NCI-H1694 treated with DMSO at 0.1 percent for 48 hours (cell line): ENCODE results near the gene MAP3K13.
A peak's percentile ranks its signal among the peaks of the same experiment; 100 is the strongest.
"Not testable (repeated sequence)": the region's sequence is repeated elsewhere in the genome, so short reads cannot be mapped to it uniquely, and the experiment has no call there.

Experiments
- DNase-seq: peaks from one replicate; lab custom pipeline; 2025; lab: John Stamatoyannopoulos, UW

MAP3K13 gene

DNA sequence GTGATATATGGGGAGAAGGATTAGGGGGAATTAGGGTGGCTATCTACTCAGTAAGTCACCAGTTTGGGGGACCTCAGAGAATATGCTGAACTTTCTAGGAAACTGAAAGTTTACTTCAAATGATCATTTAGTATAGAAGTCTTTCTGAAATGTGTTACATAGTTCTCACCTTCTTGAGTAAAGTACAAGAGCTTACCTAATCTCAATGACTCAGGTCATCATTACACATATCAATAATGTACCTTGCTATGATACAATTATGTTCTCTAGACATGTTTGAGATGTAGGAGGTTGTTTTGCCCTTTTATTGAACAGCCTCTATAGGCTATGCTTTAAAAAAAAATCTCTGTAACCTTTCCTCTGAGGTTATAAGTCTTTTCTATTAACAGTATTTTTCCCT, 85.2 kb downstream of the MAP3K13 start:
- no peak for DNase-seq

DNA sequence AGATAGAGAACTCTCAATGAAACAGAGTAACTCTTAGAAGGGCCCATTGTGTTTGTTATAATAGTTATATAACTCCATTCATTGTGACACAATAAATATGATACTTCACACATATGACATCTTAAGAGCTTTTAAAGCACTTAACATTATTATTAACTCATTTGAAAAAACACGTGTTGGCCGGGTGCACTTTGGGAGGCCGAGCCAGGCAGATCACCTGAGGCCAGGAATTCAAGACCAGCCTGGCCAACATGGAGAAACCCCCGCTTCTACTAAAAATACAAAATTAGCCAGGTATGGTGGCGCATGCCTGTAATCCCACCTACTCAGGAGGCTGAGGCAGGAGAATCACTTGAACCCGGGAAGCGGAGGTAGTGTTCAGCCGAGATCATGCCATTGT, 88.5 kb downstream of the MAP3K13 start:
- DNase-seq: not testable (repeated sequence)

DNA sequence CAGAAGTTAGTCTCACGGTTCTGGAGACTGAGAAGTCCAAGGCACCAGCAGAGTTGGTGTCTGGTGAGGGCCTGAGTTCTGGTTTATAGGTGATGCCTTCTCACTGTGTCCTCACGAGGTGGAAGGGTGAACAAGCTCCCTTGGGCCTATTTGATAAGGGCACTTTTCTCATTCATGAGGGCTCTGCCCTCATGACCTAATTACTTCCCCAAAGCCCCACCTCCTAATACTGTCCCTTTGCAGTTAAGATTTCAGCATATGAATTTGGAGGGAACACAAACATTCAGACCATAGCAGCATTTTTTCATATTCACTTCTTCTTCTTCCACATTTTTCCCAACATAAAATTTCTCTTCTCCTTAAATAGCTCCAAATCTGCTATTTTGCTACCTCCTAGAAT, 94.4 kb downstream of the MAP3K13 start:
- no peak for DNase-seq

- DNase-seq: no peak
Measured at GRCh38 chr3:185460309-185460708, 97.4 kb downstream of the MAP3K13 start.

DNA sequence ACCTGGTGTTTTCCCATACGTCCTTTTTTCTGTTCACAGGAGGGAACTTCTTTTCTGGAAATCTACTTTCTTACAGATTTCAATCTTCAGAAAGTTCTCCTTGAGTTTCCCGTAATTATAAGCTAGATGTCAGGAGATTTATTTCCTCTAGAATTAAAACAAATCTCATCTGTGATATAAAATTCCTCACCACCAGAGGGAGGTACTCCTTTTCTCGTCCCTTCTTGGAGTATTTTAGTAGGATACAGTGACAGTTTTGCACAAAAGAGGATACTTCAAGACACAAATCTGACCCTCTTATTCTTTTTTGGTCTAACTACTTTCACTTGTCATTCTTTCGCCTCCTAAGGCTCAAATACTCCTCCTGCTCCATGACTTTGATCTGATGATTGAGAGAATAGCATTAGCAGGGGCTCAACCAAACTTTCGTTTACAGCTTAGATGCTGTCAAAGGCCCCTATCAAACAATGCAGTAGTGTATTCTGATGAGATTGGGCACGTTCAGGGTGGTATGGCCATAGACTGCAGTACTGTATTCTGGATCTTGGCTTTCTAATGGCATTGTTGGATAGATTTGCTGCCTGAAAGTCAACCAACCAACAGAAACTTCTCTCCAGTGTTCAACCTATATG, 97.9 kb downstream of the MAP3K13 start:
- no peak for DNase-seq

GRCh38 chr3:185465471-185465870, 102.5 kb downstream of the MAP3K13 start:
- DNase-seq: no peak

GRCh38 chr3:185466123-185466522, 103.2 kb downstream of the MAP3K13 start:
- not testable (repeated sequence) for DNase-seq

- DNase-seq: no peak
Measured at GRCh38 chr3:185469542-185469941, 106.6 kb downstream of the MAP3K13 start.

DNA sequence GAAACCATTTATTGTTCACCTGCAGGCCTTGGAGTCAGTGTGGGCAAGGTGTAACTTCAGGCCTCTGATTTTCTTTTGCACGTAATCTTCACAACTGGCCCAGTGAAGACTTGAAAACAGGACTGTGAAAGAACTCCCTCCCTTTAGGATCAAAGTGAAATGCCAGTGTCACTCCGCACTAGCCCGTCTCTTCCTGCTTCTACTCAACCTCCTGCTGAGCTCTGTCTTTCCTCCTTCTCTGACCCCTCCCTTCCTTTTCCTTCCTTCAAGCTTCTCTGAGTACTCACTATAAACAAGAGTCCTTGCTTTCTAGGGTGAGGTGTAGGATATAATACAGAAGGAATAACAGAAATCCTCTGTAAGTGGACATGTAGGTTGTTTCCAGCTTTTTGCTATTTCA, 107.4 kb downstream of the MAP3K13 start:
- DNase-seq: no peak

GRCh38 chr3:185473290-185473815, 110.4 kb downstream of the MAP3K13 start:
- no peak for DNase-seq

- not testable (repeated sequence) for DNase-seq
Measured at GRCh38 chr3:185474922-185475321, 112.0 kb downstream of the MAP3K13 start.

GRCh38 chr3:185477316-185477715, 114.4 kb downstream of the MAP3K13 start:
- no peak for DNase-seq

- no peak for DNase-seq
Measured at GRCh38 chr3:185479373-185479945, 116.5 kb downstream of the MAP3K13 start.

DNA sequence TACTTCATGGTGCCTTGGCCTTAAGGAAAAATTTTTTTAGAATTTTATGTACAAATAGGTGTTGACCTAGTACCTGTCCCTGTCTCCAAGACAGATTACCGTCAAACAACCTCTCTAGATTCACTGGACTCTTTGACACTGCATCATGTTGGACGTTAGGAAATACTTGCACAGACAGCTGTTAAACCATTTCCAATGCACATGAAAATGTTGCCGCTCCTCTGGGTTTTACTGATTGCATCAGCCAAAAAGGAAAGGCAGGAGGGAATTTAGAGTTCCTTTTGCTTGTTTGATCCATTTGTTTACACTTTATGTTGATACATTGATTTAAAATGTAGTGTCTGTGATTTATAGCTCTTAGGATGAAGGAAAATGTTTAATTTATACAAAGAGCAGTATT, 121.4 kb downstream of the MAP3K13 start:
- DNase-seq: no peak

GRCh38 chr3:185486394-185486793, 123.5 kb downstream of the MAP3K13 start:
- DNase-seq: no peak

- DNase-seq: no peak
Measured at GRCh38 chr3:185488465-185488864, 125.5 kb downstream of the MAP3K13 start.

DNA sequence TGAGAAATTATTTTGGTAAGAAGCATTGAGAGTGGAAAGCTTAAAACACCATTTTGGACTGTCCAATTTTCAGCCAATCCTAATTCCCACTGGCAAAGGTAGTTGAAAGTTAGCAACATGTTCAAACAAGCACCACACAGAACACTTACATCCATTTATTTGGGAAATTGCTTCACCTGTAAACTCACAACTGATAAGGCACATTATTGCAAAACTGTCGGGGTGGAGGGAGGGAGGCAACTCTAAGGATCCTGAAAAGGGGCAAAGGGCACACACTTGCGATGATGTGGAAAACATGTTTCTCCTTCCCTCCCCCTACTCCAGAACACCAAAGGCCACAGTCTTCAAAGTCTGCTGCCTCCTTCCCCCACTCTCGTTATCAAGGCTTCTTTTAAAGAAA, 126.5 kb downstream of the MAP3K13 start:
- DNase-seq: no peak

DNA sequence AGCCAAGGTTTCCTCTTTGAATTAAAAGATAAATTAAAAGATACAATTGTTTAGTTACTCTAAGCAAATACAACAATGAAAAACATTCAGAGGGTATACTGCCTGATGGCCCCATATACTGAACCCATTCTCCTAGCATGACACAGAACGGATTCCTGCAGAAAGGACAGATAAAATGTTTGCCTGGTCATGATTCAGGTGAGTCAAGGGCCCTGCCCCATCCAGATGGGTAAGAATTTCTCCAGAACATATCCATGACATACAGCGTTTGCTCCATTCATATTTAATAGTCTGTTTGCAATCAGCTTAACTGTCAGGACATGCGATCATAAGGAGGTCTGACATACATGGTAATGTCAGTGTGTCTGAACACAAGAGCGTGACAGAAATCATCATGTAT, 127.3 kb downstream of the MAP3K13 start:
- DNase-seq: no peak

DNA sequence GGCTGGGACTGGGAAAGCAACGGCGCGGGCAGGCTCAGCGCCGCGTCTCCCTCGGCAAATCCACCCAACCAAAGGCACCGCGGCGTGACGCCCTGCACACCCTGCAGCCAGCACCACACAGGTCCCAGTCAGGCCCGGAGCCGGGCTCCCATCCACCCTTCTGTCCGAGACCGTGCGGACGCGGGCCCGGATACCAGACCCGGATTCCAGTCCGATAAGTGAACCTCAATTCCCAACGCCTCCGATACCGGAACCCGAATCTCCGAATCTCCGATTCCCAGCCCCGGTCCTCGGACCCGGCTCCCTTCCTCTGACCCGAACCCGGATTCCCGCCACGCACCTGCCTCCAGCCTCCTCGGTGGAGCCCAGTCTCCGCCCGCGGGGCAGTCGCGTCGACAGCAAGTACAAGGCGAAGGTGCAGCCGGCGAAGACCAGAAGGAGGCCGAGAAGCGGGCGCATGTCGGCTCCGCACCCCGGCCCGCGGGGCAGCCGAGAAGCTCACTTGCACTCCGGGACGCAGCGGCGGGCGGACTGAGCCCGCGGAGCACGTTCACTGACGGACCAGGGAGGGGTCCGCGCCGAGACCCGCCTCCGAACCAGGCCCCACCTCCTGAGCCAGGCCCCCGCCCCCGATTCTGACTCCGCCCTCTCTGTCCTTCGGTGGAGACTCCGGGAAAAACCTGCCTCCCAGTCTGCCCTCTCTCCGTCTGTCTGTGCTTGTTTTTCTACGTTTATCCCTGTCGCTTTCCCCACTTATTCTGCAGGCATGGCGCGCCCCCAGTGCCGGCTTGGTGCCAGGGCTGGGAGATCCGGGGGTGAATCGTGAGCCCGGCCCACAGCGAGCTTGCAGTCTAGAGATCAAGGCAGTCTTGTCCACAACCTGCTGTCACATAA, 135.8 kb downstream of the MAP3K13 start, which contains the start of gene TMEM41A:
TMEM41A (minus strand) TSS at position 533 of the 894 bp plus-strand sequence; CDS start at position 459, 74 bp downstream.
- peak; percentile 84 for DNase-seq

GRCh38 chr3:185502987-185503386, 140.1 kb downstream of the MAP3K13 start:
- no peak for DNase-seq

- no peak for DNase-seq
Measured at GRCh38 chr3:185503521-185503920, 140.6 kb downstream of the MAP3K13 start.

DNA sequence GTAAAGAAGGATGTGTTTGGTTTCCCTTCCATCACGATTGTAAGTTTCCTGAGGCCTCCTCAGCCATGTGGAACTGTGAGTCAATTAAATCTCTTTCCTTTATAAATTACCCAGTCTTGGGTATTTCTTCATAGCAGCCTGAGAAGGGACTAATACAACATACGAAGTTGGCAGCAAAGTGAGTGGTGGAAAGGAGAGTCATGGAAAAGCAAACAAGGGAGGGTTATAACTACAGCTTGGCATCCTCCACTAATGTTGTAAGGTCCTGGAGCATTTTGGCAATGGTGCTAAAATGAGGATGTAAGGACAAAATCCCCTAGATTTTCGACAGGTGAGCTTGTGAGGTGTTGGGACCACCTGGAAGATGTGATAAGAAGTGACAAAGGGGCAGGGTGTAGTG, 141.7 kb downstream of the MAP3K13 start:
- DNase-seq: no peak

DNA sequence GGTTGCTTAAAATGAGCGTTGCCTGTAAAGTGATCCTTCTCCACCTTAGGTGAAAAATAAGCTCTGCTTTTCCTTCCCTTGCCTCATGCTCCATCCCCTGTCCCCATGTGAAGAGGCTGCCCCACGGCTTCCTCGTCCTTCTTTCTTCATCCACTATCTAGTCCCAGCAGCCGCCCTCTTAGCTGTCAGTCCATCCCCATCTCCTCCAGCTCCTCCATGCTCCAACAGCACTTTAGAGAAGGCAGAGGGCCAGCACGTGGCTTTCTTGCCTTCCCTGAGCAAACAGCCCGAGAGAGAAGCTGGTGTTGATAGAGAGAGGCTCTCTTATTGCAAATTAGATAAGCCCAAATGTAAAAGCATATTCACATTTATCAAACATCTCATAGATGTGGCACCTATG, 144.9 kb downstream of the MAP3K13 start:
- DNase-seq: no peak
